Activated CD8-positive, alpha-beta memory T cell treated with anti-CD3 and anti-CD28 coated beads, Interleukin-2, amount 50 U/mL, for 24 hours (primary cell): Measurements from ENCODE around the gene MRPL44.
"Not testable (repeated sequence)": the region's sequence is repeated elsewhere in the genome, so short reads cannot be mapped to it uniquely, and the experiment has no call there.

ENCODE experiments used
- DNase-seq: peaks from one replicate; pipeline ENCODE4 v3.0.0-alpha.2; 2020; ENCODE audit errors: extremely low read depth

The MRPL44 gene

DNA sequence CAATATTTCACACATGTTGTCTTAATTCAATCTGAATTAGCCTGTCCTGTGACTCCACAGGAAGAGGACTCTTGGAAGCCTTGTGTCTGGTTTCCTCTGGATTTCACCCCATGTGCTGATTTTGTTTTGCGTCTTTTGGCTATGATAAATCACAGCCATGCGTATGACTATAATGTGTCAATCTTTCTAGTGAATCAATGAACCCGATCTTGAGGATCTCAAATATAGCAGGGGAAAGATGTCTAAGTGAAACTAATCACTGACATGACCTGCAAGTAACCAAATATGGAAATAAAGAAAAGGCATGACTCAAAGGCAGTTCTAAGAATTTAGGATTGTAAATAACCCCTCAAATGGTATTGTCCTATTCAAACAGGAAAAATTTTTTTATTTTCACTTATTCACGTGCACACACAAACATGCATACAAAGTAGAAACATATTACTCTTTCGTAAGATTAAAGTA is 20.4 kb upstream of the MRPL44 start:
- DNase-seq: no peak

DNA sequence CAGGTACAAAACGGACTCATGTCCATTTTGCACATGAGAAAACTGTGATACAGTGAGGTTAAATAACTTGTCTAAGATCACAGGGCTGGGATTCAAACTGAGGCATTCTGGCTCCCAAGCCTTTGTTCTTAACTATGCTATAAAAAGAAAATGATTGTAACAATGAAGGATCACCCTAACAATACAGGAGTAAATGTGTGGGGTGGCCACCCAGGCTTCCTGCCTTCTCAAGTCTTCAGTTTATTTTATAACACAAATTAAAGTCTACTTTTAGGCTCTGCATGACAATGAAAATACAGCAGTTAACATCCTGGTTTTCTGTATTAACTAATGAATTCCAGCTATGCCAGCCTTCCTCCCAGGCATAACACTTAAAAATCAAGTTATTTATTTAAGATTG is 19.7 kb upstream of the MRPL44 start:
- no peak for DNase-seq

DNA sequence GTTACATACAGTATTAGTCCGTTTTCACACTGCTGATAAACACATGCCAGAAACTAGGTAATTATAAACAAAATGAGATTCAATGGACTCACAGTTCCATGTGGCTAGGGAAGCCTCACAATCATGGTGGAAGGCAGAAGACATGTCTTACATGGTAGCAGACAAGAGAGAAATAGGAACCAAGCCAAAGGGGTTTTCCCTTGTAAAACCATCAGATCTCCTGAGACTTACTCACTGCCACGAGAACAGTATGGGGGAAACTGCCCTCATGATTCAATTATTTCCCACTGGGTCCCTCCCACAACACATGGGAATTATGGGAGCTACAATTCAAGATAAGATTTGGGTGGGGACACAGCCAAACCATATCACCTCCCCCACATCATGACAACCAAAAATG is 17.8 kb upstream of the MRPL44 start:
- not testable (repeated sequence) for DNase-seq

DNA sequence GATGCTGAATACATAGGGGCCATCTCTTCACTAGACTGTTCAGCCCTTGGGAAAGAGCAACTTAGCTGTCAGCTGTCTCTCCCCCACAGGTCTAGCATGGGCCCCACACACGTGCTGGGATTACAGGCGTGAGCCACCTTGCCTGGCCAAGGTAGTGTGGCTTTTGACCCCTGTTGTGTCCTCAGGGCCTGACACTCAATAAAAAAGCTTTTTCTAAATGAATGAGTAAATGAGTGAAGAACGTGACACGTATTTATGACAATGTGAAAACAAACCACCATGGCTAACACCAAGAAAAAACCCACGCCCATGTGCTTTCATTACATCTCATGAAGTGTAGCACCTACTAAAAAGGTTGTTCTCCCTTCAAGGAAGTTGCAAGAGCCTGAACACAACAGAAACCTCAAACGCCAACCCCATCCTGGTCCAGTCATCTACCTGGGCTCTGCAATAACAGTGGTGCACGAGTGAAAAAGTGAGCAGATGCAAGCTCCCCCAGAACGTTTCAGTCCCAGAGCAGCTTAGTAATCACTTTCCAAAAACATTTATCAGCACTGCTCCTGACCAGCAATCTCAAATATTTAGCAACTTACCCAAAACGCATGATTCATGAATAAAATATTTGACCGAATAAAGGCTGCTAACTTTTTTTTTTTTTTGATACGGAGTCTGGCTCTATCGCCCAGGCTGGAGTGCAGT is 15.5 kb upstream of the MRPL44 start:
- peak; percentile 64 for DNase-seq

DNA sequence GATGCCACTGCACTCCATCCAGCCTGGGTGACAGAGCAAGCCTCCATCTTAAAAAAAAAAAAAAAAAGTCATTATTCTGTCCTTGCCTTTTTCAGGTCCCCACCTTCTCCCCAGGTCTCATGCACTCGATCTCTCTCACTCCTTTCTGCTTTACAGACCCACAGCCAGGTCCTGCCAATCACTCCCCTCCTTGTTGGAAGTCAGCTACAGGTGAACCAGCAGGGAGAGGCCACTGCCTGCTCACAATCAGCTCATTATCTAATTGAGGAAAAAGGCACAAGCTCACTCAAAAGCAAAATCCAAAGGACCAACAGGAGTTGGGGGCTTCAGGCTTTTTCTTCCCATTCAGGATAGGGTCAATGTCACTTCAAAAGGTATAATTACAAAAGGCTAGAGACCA is 14.1 kb upstream of the MRPL44 start:
- DNase-seq: no peak

DNA sequence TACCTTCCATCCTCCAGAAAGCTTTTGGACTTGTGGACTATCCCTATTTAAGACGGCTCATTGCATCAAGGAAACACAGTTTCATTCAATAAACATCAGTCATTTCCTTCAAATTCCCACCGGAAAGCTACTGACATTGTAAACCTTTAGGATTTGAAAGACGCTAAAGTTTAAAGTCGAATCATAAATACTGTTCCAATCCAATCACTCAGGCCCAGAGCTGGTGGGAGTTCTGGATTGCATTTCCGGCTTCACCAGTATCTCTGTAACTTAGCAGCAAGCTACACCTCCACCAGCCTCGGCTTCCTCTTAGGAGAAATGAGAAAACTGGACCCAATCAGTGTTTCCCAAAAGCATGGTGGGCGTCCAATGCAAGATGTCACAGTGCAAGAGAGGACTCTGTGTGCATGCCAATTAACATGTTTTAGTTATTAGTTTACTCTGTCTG is 13.7 kb upstream of the MRPL44 start:
- no peak for DNase-seq

DNA sequence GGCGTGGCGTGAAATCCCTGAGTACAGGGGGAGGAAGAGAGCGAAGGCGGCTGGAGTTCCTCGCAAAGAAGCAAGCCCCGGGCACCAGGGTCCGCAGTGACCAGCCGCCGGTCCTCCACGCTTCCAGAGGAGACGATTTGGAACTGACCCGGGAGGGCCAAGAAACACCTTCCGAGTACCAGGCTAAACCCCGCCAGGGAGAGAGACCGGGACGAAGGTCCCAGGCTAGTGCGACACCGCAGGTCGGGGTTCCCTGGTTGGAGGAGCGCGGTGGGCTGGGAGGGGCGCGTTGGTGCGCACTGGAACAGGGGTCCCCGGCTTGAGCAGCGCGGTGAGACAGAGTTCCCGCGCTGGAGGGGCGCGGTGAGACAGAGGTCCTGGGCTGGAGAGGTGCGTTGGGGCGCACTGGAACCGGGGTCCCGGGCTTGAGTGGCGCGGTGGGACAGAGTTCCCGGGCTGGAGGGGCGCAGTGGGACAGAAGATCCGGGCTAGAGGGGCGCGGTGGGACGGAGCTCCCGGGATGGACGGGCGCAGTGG is 13.0 kb upstream of the MRPL44 start:
- DNase-seq: no peak

DNA sequence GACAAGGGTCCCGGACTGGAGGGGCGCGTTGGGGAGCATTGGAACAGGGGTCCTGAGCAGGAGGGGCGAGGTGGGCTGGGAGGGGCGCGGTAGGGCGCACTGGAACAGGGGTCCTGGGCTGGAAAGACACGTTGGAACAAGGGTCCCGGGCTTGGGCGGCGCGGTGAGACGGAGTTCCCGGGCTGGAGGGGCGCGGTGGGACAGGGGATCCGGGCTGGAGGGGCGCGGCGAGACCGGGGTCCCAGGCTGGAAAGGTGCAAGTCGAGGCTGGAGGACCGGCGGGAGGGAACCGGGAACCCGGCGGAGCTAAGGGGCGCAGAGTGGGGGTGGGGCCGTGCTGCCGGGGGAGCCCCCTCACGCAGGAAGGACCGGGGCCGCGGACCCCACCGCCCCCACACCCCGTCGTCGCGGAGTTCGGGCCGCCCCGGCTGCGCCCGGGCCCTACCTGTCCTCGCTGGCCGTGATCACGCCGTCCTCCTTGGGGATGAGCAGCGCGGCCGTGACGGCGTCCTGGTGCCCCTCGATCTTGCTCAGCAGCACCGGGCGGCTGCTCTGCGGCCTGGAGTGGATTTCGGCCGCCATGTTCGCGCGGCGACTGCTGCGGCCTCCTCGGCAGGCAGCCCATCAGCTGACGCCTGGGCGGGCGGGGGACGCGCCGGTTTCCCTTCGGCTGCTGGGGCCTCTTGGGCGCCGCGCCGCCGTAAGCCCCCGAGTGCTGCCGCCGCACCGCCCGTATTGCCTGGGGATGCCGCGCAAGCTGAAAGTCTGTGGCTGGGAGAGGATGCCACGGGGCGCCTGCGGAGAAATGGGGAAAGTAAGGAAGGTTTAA is 12.3 kb upstream of the MRPL44 start, which contains the start of gene WDFY1:
Gene WDFY1 (minus strand): TSS at position 633 of the 829 bp plus-strand sequence. CDS start 51 bp downstream, at position 582.
- peak; percentile 53 for DNase-seq

DNA sequence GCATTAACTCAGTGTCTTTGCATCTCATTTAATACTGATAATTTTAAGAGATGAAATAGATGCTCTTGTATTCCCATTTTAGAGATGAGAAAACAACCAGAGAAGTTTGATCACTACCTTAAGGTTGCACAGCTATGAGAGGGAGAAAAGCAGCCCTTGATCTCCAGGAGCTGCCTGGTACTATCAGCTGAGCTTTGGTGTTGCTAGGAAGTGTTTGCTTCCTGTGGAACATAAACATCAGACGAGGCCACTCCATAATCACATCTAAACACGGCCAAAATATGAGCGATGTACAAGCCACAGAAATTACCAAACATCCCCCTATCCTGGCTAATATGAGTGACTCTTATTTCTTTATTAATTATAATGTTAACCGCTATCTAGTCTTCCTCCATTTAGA is 11.5 kb upstream of the MRPL44 start:
- DNase-seq: no peak

DNA sequence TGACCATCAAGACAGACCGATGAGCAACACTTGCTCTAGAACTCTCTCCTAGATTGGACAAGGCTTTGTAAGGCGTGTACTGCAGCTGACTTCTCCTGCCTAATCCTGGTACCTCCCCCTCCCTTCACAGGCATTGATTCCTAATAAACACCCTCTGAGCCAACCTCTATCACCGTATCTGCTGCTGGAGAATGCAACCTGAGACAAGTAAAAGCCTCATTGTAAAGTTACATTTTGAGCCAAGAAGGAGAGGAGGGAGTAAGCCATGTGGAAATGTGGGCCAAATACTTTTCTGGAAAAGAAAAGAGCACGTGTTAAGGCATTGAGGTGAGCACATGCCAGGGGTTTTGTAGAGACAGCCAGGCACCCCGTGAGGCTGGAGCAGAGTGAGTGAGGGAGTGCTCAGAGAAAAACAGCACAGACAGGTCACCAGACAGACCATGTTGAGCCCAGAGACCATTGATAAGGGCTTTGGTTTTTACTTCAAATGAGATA is 9.5 kb upstream of the MRPL44 start:
- DNase-seq: no peak

DNA sequence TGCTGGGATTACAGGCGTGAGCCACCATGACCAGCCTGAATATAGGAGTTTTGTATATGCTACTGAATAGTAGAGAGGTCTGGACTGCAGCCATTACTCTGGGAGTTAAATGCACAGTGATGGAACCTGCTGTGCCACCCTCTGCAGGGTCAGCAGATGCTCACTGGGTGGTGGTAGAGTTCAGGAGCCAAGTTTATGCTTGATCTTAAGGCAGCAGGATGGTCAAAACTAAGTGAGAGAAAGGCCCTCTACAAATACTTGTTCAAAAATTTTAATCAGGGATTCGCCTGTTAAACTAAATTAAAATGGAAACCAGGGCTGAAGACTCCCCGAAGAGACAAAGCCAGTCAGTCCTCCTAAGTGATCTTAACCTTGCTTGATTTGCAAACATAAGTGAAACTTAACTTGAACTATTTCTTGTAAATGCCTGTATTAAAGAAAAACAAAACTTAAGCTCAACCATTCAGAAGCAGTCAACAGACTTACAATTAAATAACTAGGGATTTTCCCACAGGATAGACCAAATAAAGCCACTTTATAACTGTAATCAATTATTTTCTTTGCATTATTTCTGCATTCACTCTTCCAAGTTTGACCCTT is 7.9 kb upstream of the MRPL44 start:
- no peak for DNase-seq

DNA sequence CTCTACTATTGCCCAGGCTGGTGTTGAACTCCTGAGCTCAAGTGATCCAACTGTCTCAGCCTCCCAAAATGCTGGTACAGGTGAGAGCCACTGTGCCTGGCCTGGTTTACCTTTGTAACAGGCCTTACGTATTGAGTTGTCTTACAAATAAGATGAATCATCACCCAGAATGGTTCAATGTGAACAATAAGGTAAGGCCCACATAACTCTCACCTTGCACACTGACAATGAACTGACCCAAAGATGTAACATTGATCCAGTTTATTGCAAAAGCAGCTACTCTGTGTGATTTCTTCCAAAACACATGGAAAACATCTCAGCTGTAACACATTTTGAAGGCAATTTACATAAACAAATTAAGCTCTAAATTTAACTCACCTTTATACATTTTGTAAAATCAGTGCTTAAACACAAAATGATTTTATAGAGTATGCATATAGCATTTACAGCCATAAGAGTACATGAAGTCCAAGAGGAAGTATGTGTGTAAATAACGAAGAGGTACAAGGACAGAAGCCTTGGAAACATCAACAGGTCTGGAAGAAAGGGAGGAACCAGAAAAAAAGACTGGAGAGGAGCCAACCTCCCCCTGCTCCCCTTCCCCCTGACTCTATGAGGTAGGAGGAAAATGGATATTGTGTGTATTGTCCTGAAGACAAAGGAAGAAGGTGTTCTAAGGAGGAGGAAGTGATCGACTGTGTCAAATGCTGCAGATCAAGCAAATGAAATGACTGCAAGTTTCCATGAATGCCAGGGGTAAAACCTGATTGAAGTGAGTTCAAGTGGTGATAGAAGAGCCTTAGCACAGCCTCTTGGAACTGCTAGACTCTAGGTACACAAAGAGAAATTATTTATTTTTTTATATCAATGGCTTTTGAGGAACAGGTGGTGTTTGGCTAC is 6.6 kb upstream of the MRPL44 start:
- DNase-seq: no peak

DNA sequence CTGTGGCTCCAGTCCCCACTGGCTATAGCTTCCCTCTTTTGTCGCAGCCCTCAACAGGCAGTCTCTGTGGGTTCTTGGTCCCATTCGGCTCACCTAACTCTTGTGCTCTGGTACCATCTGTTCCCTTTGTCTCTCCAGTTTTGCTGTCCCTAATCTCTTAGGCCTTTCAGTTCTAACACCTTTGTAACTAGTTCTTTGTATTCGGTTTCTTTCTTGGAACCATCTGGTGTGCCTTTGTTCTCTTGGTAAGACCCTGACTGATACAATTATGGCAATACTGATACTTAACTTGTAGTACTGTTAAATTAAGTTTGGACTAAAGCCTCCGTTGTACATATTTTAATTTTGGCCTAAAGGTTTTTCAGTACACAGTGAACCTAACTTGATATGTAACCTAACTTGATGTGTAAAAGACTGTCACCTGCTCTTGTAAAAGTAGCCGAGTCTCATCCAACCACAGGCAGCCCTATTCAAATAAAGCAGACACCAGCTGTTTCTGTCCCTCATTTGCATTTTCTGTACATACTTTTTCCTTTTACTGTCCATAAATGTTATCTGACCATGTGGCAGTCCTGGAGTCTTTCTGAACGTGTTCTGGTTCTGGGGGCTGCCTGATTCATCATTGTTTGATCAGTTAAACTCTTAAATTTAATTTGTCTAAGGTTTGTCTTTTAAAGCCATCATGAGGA is 4.8 kb upstream of the MRPL44 start:
- no peak for DNase-seq

DNA sequence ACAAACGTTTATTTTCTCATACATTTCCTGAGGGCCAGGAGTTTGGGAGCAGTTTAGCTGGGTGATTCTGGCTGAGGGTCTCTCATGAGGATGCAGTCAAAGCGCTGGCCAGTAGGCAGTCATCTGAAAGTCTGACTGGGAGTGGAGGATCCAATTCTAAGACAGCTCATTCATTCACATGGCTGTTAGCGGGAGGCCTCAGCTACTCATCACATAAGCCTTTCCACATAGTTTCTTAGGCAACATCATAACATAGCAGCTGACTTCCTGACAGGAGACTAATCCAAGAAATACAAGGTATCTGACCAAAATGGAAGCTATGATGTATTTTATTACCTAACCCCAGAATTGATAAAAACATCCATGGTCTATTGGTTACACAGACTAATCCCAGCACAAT is 2.9 kb upstream of the MRPL44 start:
- no peak for DNase-seq

DNA sequence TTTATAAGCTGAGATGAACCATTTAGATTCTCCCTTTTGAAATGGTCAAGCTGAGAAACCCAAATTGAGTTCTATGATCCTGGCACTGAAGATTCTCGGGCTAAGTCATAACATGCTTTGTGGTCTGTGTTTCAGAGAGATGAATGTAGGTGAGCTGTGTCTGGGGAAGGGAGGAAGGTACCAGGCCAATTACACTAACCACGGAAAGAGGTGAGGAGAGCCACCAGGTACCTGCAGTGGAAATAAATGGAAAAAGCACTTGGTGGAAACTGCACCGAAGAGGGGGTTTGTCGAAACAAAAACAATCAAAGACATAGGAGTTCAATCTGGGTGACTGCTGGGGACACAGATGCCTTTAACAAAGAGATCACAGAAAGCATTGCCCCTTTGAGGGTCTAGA is 963 bp upstream of the MRPL44 start:
- no peak for DNase-seq

DNA sequence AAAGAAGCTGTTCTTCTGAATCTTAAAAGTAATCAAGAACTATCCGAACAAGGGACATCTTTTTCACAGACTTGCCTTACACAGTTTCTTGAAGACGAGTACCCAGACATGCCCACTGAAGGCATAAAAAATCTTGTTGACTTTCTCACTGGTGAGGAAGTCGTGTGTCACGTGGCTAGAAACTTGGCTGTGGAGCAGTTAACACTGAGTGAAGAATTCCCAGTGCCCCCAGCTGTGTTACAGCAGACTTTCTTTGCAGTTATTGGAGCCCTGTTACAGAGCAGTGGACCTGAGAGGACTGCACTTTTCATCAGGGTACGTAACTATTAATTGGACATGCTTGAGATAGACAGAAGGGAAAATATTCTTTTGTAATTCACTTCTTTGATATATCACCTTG is 2.4 kb downstream of the MRPL44 start:
- no peak for DNase-seq

DNA sequence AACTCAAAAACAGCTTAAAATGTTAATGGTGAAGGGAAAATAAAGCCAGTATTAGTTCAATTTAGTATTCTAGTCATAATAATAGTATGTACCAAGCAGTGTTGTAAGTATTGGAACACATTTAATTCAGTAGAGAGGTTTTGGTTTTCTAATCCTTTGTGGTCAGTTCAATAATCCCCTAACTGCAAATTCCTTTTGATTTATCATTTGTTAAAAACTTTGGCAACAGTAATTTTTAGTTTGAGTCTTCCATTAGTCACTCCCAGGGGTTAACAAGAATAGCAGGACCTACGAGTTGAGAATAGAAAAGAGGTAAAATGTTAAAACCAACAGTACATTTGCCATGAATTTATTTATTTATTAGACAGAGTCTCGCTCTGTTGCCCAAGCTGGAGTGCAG is 10.7 kb downstream of the MRPL44 start:
- DNase-seq: no peak

DNA sequence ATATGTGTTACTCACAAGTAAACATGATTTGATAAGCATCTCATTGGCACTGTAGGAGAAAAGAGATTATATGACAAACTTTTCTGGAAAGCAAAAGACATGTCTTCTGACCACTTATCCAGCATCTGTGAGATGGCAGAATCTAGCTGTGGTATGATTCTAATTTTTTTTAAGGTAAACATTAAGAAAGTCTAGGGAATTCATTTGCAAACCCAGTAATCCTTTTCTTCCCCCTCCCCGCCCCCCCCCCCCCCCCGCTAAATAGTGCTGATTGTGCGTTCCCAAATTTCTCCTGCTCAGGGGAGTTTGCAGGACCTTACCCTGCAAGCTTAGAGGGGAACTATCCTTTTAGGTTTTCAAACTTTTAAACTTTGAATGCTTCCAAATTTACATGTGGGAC is 12.1 kb downstream of the MRPL44 start:
- DNase-seq: no peak

DNA sequence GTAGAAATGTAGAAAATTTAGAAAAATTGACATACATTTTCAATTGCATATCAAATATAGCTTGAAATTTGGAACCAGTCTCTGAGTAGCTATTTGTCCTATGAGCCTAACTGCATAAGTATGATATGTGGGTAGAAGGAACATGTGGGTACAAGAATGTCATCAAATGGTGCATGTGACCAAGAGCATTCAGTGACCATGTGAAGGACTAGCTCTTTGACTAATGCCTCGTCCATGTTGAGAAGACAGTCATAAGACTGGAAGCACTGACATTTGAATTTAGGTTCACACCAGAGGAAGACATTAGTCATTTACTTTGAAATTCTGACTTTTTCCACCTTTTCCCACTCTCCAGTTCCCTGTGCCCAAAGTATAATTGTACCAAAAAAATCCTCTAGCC is 12.6 kb downstream of the MRPL44 start:
- no peak for DNase-seq

DNA sequence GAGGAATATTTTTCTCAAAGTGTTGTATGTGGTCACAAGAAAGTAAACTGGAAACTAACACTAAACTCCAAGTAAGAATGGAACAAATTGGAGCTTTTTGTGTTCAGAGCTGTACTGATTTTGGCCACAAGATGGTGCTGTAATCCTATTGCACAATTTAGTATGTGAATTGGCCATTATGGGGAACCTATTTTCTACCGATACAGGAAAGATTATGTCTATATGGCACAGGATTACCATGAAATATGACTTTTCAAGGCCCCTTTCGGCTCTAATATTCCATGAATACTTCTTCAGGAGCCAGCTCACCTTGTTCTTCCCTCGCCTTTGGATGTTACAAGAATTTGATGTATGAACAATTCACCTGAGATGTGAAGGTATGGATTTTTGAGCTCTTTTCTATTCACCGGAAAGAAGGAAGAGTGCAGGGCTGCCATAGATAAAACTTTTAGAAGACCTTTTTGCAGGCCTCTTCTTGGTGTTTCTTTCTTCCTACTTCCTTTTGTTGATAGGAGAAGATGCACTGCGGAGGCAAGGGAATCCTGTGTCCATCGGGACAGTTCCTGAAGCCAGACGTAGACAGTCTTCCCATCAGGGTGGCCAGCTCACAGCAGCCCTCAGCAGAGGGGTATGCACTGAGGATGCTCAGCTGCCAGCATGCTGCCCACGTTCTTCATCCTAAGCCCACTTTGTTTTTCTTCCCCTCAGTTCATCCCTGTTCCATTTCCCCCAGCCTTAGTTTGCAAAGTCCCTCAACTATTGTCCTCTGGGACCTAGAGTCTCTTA is 13.3 kb downstream of the MRPL44 start:
- DNase-seq: no peak
